Epithelial cell of esophagus (primary cell): ENCODE results near the gene MCUB.
"Not testable (repeated sequence)": the region's sequence is repeated elsewhere in the genome, so short reads cannot be mapped to it uniquely, and the experiment has no call there.

Experiments used
- DNase-seq: peaks from one replicate; pipeline ENCODE4 v3.0.0; 2010; ENCODE audit warnings: low read depth
- H3K4me3 ChIP-seq: 2 replicates; pipeline ENCODE4 v1.5.1; 2011; ENCODE audit warnings: mild to moderate bottlenecking, low read length, control low read depth
- CTCF ChIP-seq: IDR thresholded peaks from 2 replicates; pipeline ENCODE4 v1.5.1; 2011; ENCODE audit warnings: low read depth, mild to moderate bottlenecking, low read length, control low read depth, inconsistent platforms; ENCODE audit not compliant: insufficient read depth; ENCODE audit errors: missing control alignments

The MCUB gene

GRCh38 chr4:109576462-109576861 is 16.4 kb downstream of the MCUB start:
- H3K4me3 ChIP-seq = no peak overlapping the region
- no peak for DNase-seq
- no peak for TF ChIP-seq CTCF

GRCh38 chr4:109578846-109579245 is 18.8 kb downstream of the MCUB start:
- no peak for TF ChIP-seq CTCF
- no peak for DNase-seq
- H3K4me3 ChIP-seq = no peak overlapping the region

DNA sequence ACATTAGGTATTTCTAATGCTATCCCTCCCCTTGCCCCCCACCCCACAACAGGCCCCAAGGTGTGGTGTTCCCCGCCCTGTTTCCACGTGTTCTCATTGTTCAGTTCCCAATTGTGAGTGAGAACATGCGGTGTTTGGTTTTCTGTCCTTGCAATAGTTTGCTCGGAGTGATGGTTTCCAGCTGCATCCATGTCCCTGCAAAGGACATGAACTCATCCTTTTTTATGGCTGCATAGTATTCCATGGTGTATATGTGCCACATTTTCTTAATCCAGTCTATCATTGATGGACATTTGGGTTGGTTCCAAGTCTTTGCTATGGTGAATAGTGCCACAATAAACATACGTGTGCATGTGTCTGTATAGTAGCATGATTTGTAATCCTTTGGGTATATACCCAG is 20.0 kb downstream of the MCUB start:
- DNase-seq, H3K4me3 ChIP-seq: not testable (repeated sequence)

DNA sequence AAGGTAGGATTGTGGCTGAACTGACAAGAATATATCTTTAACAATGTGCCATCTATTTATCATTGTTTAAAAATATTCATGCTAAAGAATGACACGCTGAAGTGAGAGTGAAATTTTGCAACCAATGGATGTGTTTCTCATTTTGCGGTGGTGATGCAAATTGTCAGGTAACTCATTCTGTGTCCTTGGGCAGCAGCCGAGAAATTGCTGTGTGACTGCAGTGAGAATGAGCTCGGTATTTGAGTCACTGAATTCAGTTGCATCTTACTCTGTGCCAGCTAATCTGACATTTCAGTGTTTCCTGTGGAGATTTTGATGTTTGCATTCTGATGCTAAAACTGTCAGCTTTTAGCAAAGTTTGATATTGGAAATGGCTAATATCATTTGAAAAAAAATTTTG is 28.1 kb downstream of the MCUB start:
- H3K4me3 ChIP-seq = no peak overlapping the region
- no peak for TF ChIP-seq CTCF
- peak; percentile 68 for DNase-seq

DNA sequence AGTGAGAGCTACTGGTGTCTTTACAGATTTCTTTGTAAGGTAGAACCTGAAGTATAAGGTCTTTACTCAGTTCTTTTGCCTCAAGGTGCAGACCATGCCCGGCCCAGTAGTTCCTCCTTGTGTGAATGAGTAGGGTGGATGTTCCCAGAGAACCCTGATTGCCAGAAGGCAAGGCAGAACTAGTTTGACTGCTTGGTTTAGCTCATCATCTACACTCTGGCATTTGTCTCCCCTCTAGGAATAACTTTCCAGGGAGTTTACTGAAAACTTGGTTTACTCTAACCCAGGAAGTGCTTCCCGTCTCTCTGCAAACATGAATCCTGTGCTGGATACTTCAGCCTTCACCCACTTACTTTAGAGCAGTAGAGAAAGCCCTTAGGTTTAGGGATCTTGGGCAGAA is 29.1 kb downstream of the MCUB start:
- DNase-seq = peak; percentile 91
- TF ChIP-seq CTCF = no peak
- H3K4me3 ChIP-seq = no peak overlapping the region

DNA sequence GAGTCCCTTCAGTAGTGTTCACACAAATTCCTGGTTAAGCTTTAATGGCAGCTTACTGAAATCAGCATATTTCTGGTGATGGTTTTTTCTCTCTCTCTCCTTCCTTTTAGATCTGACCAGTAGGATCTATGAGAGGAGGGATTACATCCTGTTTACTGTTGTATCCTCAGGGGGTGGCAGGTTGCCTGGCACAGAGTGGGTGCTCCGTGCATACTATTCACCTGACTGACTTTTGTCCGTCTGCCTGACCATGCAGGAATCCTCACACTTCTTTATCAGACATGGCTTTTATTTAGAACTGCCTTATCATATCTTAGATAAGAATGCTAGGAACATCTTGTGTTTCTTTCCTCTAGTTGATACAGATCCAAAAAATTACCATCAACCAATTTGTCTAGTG is 29.6 kb downstream of the MCUB start:
- TF ChIP-seq CTCF = no peak
- no peak overlapping the region for H3K4me3 ChIP-seq
- DNase-seq = peak; percentile 18

- DNase-seq = peak; percentile 17
- H3K4me3 ChIP-seq = no peak overlapping the region
- TF ChIP-seq CTCF = no peak
Measured at GRCh38 chr4:109590905-109591304, 30.9 kb downstream of the MCUB start.

DNA sequence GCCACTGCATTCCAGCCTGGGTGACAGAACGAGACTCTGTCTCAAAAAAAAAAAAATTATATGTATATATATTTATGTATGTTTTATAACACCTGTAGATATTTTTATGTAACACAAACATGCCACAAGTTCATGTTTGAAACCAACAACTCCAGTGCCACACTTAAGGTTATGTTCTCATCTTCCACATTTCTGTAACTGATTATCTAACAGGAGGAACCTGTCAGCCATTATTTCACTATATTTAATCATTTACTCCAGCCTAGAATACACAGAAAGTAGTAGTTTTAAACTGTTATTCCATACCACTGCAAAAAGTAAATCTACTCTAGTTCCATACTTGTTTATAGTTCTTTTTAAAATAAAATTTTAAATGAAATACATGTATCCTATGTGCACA is 32.3 kb downstream of the MCUB start:
- no peak for DNase-seq
- H3K4me3 ChIP-seq = no peak overlapping the region
- TF ChIP-seq CTCF = no peak

GRCh38 chr4:109595123-109595522 is 35.1 kb downstream of the MCUB start:
- peak; percentile 52 for DNase-seq
- H3K4me3 ChIP-seq = not testable (repeated sequence)

DNA sequence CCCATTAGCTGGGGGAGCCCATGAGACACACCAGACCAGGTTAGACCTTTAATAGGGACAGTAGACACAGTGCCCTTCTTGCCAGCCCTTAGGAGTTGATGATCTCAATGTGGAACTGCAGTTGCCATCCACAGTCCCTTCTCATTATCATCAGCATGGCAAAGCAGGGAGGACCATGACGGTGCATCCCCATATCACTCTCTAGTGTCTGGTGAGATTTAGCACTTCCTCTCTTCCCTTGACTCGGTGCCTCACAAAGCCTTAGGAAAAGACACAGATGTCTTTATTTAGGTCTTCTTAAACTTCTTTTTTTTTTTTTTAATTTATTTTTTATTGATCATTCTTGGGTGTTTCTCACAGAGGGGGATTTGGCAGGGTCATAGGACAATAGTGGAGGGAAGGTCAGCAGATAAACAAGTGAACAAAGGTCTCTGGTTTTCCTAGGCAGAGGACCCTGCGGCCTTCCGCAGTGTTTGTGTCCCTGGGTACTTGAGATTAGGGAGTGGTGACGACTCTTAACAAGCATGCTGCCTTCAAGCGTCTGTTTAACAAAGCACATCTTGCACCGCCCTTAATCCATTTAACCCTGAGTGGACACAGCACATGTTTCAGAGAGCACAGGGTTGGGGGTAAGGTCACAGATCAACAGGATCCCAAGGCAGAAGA is 36.5 kb downstream of the MCUB start:
- not testable (repeated sequence) for H3K4me3 ChIP-seq, DNase-seq
